ENCODE data around the gene RANBP9. TPM values are rescaled to one million over a fixed set of nuclear protein-coding genes. Genes with fewer than 3 reads are reported as not detected.
A peak's percentile ranks its signal among the peaks of the same experiment; 100 is the strongest.

RANBP9 gene
- total and polyA plus RNA-seq, 2 of the 13 experiments (the other 11 are each of a cell fraction or from before 2014, with no cell fraction given) = 26.6 to 30.6 TPM

DNA sequence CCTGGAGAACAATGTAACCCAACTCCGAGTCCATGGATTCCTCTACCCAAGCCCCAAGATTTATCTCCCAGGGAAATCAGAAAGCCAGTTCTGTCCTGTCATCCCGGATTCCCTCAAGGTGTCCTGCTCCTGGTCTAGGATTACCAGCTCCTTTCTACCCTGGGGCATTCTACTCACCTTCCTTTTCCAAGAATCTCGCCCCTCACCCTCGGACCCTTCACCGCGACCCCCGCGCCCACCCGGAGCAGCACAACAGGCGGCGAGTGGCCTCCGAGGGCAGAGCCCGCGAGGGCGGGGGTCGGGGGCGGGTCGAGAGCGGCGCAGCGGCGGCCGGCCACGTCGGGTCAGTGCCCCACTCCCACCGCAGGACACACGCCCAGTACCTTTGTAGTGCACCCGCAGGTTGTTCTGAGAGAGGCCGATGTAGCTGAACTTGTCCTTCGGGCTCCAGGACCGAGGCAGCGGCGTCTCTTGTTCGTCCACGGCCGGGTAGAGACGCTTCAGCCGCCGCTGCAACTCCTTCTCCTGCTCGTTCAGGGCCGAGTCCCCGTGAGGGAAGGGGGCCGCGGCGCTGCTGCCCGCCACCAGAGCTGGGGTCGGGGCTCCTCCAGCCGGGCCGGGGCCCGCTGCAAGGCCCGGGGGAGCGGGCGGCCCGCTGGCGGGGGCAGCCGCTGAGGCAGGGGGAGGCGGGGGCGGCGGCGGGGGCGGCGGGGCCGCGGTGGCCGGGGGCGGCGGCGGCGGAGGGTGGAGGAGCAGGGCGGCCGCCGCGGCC, 897 bp downstream of the RANBP9 start (continued):
- TF ChIP-seq, protein P1, sequence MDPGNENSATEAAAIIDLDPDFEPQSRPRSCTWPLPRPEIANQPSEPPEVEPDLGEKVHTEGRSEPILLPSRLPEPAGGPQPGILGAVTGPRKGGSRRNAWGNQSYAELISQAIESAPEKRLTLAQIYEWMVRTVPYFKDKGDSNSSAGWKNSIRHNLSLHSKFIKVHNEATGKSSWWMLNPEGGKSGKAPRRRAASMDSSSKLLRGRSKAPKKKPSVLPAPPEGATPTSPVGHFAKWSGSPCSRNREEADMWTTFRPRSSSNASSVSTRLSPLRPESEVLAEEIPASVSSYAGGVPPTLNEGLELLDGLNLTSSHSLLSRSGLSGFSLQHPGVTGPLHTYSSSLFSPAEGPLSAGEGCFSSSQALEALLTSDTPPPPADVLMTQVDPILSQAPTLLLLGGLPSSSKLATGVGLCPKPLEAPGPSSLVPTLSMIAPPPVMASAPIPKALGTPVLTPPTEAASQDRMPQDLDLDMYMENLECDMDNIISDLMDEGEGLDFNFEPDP (CRISPR knock-in tag; conservative IDR thresholded peaks at IDR 0.05) = 0 out of 2 replicates have a peak, but pooled peaks have one; percentile 66
- TF ChIP-seq PAX8 (CRISPR knock-in tag; IDR thresholded peaks at IDR 0.05; ENCODE audit: borderline replicate concordance) = no peak
- TF ChIP-seq ELF1 (CRISPR knock-in tag; IDR thresholded peaks at IDR 0.05) = no peak
- TF ChIP-seq SRSF4 (IDR thresholded peaks at IDR 0.05; ENCODE audit: low read depth, low read length, poor library complexity, severe bottlenecking) = no peak
- 0 out of 2 replicates have a peak, but pooled peaks have one; percentile 24 for TF ChIP-seq ELF3 (CRISPR knock-in tag; IDR thresholded peaks at IDR 0.05)
- TF ChIP-seq ZC3H13 (CRISPR knock-in tag; IDR thresholded peaks at IDR 0.05) = no peak
- TF ChIP-seq SMARCE1 (IDR thresholded peaks at IDR 0.05; ENCODE audit: borderline replicate concordance) = no peak
- TF ChIP-seq ZNF136 (CRISPR knock-in tag; IDR thresholded peaks at IDR 0.05; ENCODE audit: low read depth) = no peak
- TF ChIP-seq SRSF1 (optimal IDR thresholded peaks at IDR 0.05; ENCODE audit: low read depth, low read length) = peak; percentile 29
- peak; percentile 43 for TF ChIP-seq ZNF781 (CRISPR knock-in tag; IDR thresholded peaks at IDR 0.05; ENCODE audit: borderline replicate concordance, not compliant biosample characterization)
- TF ChIP-seq ZNF17 (CRISPR knock-in tag; IDR thresholded peaks at IDR 0.05) = no peak
- TF ChIP-seq KLF12 (CRISPR knock-in tag; IDR thresholded peaks at IDR 0.05; ENCODE audit: borderline replicate concordance) = 0 out of 2 replicates have a peak, but pooled peaks have one; percentile 13
- TF ChIP-seq IRX3 (CRISPR knock-in tag; IDR thresholded peaks at IDR 0.05; ENCODE audit: borderline replicate concordance, low read depth) = peak; percentile 48; the same call in 1 of the 2 replicates
- TF ChIP-seq SALL1 (CRISPR knock-in tag; IDR thresholded peaks at IDR 0.05) = peak; percentile 50
- TF ChIP-seq, protein P2, sequence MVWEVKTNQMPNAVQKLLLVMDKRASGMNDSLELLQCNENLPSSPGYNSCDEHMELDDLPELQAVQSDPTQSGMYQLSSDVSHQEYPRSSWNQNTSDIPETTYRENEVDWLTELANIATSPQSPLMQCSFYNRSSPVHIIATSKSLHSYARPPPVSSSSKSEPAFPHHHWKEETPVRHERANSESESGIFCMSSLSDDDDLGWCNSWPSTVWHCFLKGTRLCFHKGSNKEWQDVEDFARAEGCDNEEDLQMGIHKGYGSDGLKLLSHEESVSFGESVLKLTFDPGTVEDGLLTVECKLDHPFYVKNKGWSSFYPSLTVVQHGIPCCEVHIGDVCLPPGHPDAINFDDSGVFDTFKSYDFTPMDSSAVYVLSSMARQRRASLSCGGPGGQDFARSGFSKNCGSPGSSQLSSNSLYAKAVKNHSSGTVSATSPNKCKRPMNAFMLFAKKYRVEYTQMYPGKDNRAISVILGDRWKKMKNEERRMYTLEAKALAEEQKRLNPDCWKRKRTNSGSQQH (CRISPR knock-in tag; IDR thresholded peaks at IDR 0.05; ENCODE audit: low read depth) = no peak
- TF ChIP-seq POLR2AphosphoS5 (IDR thresholded peaks at IDR 0.05; ENCODE audit: low read depth, low read length) = peak; percentile 73
- TF ChIP-seq, protein P3, sequence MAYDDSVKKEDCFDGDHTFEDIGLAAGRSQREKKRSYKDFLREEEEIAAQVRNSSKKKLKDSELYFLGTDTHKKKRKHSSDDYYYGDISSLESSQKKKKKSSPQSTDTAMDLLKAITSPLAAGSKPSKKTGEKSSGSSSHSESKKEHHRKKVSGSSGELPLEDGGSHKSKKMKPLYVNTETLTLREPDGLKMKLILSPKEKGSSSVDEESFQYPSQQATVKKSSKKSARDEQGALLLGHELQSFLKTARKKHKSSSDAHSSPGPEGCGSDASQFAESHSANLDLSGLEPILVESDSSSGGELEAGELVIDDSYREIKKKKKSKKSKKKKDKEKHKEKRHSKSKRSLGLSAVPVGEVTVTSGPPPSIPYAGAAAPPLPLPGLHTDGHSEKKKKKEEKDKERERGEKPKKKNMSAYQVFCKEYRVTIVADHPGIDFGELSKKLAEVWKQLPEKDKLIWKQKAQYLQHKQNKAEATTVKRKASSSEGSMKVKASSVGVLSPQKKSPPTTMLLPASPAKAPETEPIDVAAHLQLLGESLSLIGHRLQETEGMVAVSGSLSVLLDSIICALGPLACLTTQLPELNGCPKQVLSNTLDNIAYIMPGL (CRISPR knock-in tag; IDR thresholded peaks at IDR 0.05; ENCODE audit: borderline replicate concordance in 1 of 2, low read depth in 1 of 2) = peak; percentile 59 to 77
- peak; percentile 70; the same call in 1 of the 2 replicates for TF ChIP-seq WIZ (CRISPR knock-in tag; IDR thresholded peaks at IDR 0.05)
- no peak for TF ChIP-seq ZNF235 (CRISPR knock-in tag; IDR thresholded peaks at IDR 0.05; ENCODE audit: borderline replicate concordance)
- TF ChIP-seq, protein P4, sequence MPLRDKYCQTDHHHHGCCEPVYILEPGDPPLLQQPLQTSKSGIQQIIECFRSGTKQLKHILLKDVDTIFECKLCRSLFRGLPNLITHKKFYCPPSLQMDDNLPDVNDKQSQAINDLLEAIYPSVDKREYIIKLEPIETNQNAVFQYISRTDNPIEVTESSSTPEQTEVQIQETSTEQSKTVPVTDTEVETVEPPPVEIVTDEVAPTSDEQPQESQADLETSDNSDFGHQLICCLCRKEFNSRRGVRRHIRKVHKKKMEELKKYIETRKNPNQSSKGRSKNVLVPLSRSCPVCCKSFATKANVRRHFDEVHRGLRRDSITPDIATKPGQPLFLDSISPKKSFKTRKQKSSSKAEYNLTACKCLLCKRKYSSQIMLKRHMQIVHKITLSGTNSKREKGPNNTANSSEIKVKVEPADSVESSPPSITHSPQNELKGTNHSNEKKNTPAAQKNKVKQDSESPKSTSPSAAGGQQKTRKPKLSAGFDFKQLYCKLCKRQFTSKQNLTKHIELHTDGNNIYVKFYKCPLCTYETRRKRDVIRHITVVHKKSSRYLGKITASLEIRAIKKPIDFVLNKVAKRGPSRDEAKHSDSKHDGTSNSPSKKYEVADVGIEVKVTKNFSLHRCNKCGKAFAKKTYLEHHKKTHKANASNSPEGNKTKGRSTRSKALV (CRISPR knock-in tag; IDR thresholded peaks at IDR 0.05) = no peak
